H9 (cell line): ENCODE data around the gene CHRNA10. TPM values are rescaled to one million over a fixed set of nuclear protein-coding genes. Genes with fewer than 3 reads are reported as not detected.

Experiments used
- DNase-seq: peaks from one replicate; pipeline ENCODE4 v3.0.0-alpha.2; 2017
- H2AFZ ChIP-seq: one replicate; pipeline ENCODE4 v1.6.1; 2013; ENCODE audit warnings: mild to moderate bottlenecking, low read length, control low read depth, moderate library complexity
- H2AK5ac ChIP-seq: 2 replicates; pipeline ENCODE4 v1.6.1; 2013; ENCODE audit warnings: low read length, control low read depth, mixed read lengths; ENCODE audit not compliant: insufficient read length
- H2BK120ac ChIP-seq: one replicate; pipeline ENCODE4 v1.6.1; 2013; ENCODE audit warnings: low read depth, mild to moderate bottlenecking, low read length, control low read depth, inconsistent platforms; ENCODE audit not compliant: poor library complexity, severe bottlenecking
- H2BK12ac ChIP-seq: 2 replicates; pipeline ENCODE4 v1.6.1; 2013; ENCODE audit warnings: low read length, control low read depth, mixed read lengths, low read depth; ENCODE audit not compliant: insufficient read length
- H2BK15ac ChIP-seq: 2 replicates; pipeline ENCODE4 v1.6.1; 2013; ENCODE audit warnings: low read depth, low read length, control low read depth
- H2BK20ac ChIP-seq: one replicate; pipeline ENCODE4 v1.6.1; 2013; ENCODE audit warnings: low read depth, mild to moderate bottlenecking, low read length, control low read depth, inconsistent platforms; ENCODE audit not compliant: poor library complexity, severe bottlenecking
- H2BK5ac ChIP-seq: 2 replicates; pipeline ENCODE4 v1.6.1; 2013; ENCODE audit warnings: low read length, control low read depth, mixed read lengths; ENCODE audit not compliant: insufficient read length
- H3K14ac ChIP-seq: 2 replicates; pipeline ENCODE4 v1.6.1; 2013; ENCODE audit warnings: low read length, control low read depth; ENCODE audit not compliant: insufficient read depth
- H3K18ac ChIP-seq: 2 replicates; pipeline ENCODE4 v1.6.1; 2013; ENCODE audit warnings: low read depth, mild to moderate bottlenecking, mixed read lengths, low read length, control low read depth; ENCODE audit not compliant: insufficient read length
- H3K23ac ChIP-seq: 2 replicates; pipeline ENCODE4 v1.6.1; 2013; ENCODE audit warnings: low read length, control low read depth, mixed read lengths, low read depth; ENCODE audit not compliant: insufficient read length
- H3K23me2 ChIP-seq: 2 replicates; pipeline ENCODE4 v1.6.1; 2013; ENCODE audit warnings: low read depth, mild to moderate bottlenecking, mixed read lengths, low read length, control low read depth; ENCODE audit not compliant: insufficient read length, poor library complexity, severe bottlenecking
- H3K27ac ChIP-seq: 2 replicates; pipeline ENCODE4 v1.5.1; 2013; ENCODE audit warnings: low read length, control low read depth, mixed read lengths, low read depth; ENCODE audit not compliant: insufficient read length
- H3K27me3 ChIP-seq: 2 replicates; pipeline ENCODE4 v1.6.1; 2013; ENCODE audit warnings: low read length, control low read depth, inconsistent platforms; ENCODE audit not compliant: insufficient read depth
- H3K4ac ChIP-seq: 2 replicates; pipeline ENCODE4 v1.6.1; 2013; ENCODE audit warnings: low read depth, mild to moderate bottlenecking, control low read depth, inconsistent platforms, low read length, moderate library complexity
- H3K4me1 ChIP-seq: 2 replicates; pipeline ENCODE4 v1.6.1; 2013; ENCODE audit warnings: low read length, control low read depth, inconsistent platforms; ENCODE audit not compliant: insufficient read depth
- H3K4me2 ChIP-seq: 2 replicates; pipeline ENCODE4 v1.6.1; 2013; ENCODE audit warnings: low read length, control low read depth, mixed read lengths; ENCODE audit not compliant: insufficient read length, insufficient read depth
- H3K56ac ChIP-seq: 2 replicates; pipeline ENCODE4 v1.6.1; 2013; ENCODE audit warnings: low read depth, mild to moderate bottlenecking, mixed read lengths, low read length, control low read depth; ENCODE audit not compliant: insufficient read length
- H3K79me1 ChIP-seq: 2 replicates; pipeline ENCODE4 v1.6.1; 2013; ENCODE audit warnings: low read depth, mild to moderate bottlenecking, moderate library complexity, low read length, control low read depth, inconsistent platforms; ENCODE audit not compliant: insufficient read depth, poor library complexity, severe bottlenecking
- H3K79me2 ChIP-seq: 2 replicates; pipeline ENCODE4 v1.6.1; 2013; ENCODE audit warnings: low read length, control low read depth, inconsistent platforms; ENCODE audit not compliant: insufficient read depth
- H3K9ac ChIP-seq: 2 replicates; pipeline ENCODE4 v1.6.1; 2013; ENCODE audit warnings: low read length, control low read depth, mixed read lengths; ENCODE audit not compliant: insufficient read length; ENCODE audit errors: extremely low read depth
- H3K9me3 ChIP-seq: one replicate; pipeline ENCODE4 v1.6.1; 2013; ENCODE audit warnings: low read depth, low read length, inconsistent platforms; ENCODE audit not compliant: control insufficient read depth
- H3T11ph ChIP-seq: one replicate; pipeline ENCODE4 v1.6.1; 2013; ENCODE audit warnings: mild to moderate bottlenecking, low read length, control low read depth, inconsistent platforms
- H4K20me1 ChIP-seq: one replicate; pipeline ENCODE4 v1.6.1; 2013; ENCODE audit not compliant: control insufficient read depth, insufficient read length, insufficient read depth
- H4K5ac ChIP-seq: 2 replicates; pipeline ENCODE4 v1.6.1; 2013; ENCODE audit warnings: low read depth, mild to moderate bottlenecking, mixed read lengths, low read length, control low read depth; ENCODE audit not compliant: insufficient read length
- H4K8ac ChIP-seq: replicated peaks from 2 replicates; pipeline ENCODE4 v1.6.1; 2013; ENCODE audit warnings: low read length, control low read depth, mixed read lengths, low read depth; ENCODE audit not compliant: insufficient read length
- H4K91ac ChIP-seq: 2 replicates; pipeline ENCODE4 v1.6.1; 2013; ENCODE audit warnings: low read depth, mild to moderate bottlenecking, moderate library complexity, mixed read lengths, low read length, control low read depth; ENCODE audit not compliant: insufficient read length
- H3K27ac Mint-ChIP-seq, 3 experiments: 2 replicates in 2 of 3; 3 replicates in 1 of 3; pipeline ENCODE4 v1.8.0; 2020 to 2021; ENCODE audit warnings: mixed read lengths in 3 of 3, mild to moderate bottlenecking in 1 of 3, moderate library complexity in 1 of 3
- H3K27me3 Mint-ChIP-seq: 2 replicates; pipeline ENCODE4 v1.8.0; 2021; ENCODE audit warnings: low read depth, mild to moderate bottlenecking, moderate library complexity, mixed read lengths
- H3K36me3 Mint-ChIP-seq, 3 experiments: 2 replicates in 2 of 3; 3 replicates in 1 of 3; pipeline ENCODE4 v1.8.0; 2020 to 2021; ENCODE audit warnings: low read depth in 3 of 3, mixed read lengths in 3 of 3; ENCODE audit not compliant: insufficient read depth in 1 of 3
- H3K4me1 Mint-ChIP-seq, 2 experiments: 2 replicates each; pipeline ENCODE4 v1.8.0; 2020; ENCODE audit warnings: mixed read lengths in 2 of 2
- H3K4me3 Mint-ChIP-seq, 2 experiments: 2 replicates in 1 of 2; 3 replicates in 1 of 2; pipeline ENCODE4 v1.8.0; 2020 to 2021; ENCODE audit warnings: mild to moderate bottlenecking in 2 of 2, mixed read lengths in 2 of 2, moderate library complexity in 1 of 2
- H3K9me3 Mint-ChIP-seq, 2 experiments: 2 replicates in 1 of 2; 3 replicates in 1 of 2; pipeline ENCODE4 v1.8.0; 2020; ENCODE audit warnings: mild to moderate bottlenecking in 2 of 2, mixed read lengths in 2 of 2, moderate library complexity in 1 of 2
- CTCF ChIP-seq: fragments of 200-600 bp; sonication (generic); conservative IDR thresholded peaks from 3 replicates; pipeline ENCODE4 v1.8.0; 2021; ENCODE audit warnings: antibody characterized with exemption, mild to moderate bottlenecking
- WGBS: extraction: QIAGEN DNeasy Blood & Tissue Kit; methylation state at CpG from one replicate; pipeline ENCODE4 v1.1.7; 2013; ENCODE audit warnings: missing lambda C conversion rate, low lambda C conversion rate, mixed read lengths; ENCODE audit not compliant: insufficient read length; ENCODE audit errors: extremely low coverage; 5-methylcytosine and 5-hydroxymethylcytosine counted together
- total RNA-seq: library from RNA; stranded (reverse); gene quantifications from 2 replicates; pipeline ENCODE4 v1.2.1, GENCODE V29; 2021

Gene CHRNA10
- total RNA-seq, 1 experiment from 2014 or later = 2.4 TPM

GRCh38 chr11:3659595-3660515, 11.3 kb downstream of the CHRNA10 start:
- H3K27me3 Mint-ChIP-seq = peaks cover 3% of the 10 kb centered on the region; the same call in 1 of the 2 replicates
- H3K9me3 Mint-ChIP-seq = peaks cover 0 to 3% of the 10 kb centered on the region in 2 experiments; a peak in 2 of 5 replicates
- Histone ChIP-seq H2AK5ac (no peak overlapping the region), H3K27me3 (no peaks in the 10 kb centered on the region), H2BK12ac (no peak overlapping the region), H3K4ac (no peak overlapping the region), H3K18ac (no peak overlapping the region), H3K4me2 (no peak overlapping the region), H2AFZ (no peak overlapping the region), H2BK20ac (no peak overlapping the region), H4K91ac (no peak overlapping the region), H3K79me1 (no peaks in the 10 kb centered on the region), H4K20me1 (no peaks in the 10 kb centered on the region), H3K9ac (no peak overlapping the region), H4K8ac (no peak overlapping the region), H2BK5ac (no peak overlapping the region), H3K23me2 (no peaks in the 10 kb centered on the region), H2BK15ac (no peak overlapping the region), H2BK120ac (no peak overlapping the region), H3K27ac (no peak overlapping the region), H3T11ph (no peak overlapping the region), H3K4me1 (no peaks in the 10 kb centered on the region), H4K5ac (no peak overlapping the region), H3K56ac (no peak overlapping the region), H3K9me3 (no peaks in the 10 kb centered on the region), H3K23ac (no peak overlapping the region), H3K14ac (no peak overlapping the region; the same call in 1 of the 2 replicates), H3K79me2 (no peaks in the 10 kb centered on the region)
- no peak for TF ChIP-seq CTCF
- H3K36me3 Mint-ChIP-seq = peaks cover 0 to 10% (median 0%) of the 10 kb centered on the region in 3 experiments; a peak in 3 of 7 replicates
- H3K27ac Mint-ChIP-seq = peak overlapping the region in 1 of 3 experiments; percentile 49; a peak in 2 of 7 replicates
- no peak overlapping the region for H3K4me3 Mint-ChIP-seq
- H3K4me1 Mint-ChIP-seq = no peaks in the 10 kb centered on the region
- WGBS = no CpG with 5 or more reads among the region's 33 CpGs
- DNase-seq = no peak
